Subcutaneous abdominal adipose tissue (tissue), 5 donors: Measurements from ENCODE around the gene RAB37.

ENCODE experiments used
- H3K27ac ChIP-seq: one replicate; pipeline ENCODE4 v1.7.0; 2013; ENCODE audit warnings: low read depth, mild to moderate bottlenecking, inconsistent platforms, low read length, moderate library complexity
- H3K27me3 ChIP-seq, 5 donors: one replicate each; pipeline ENCODE4 v1.7.0; 2013; ENCODE audit warnings: low read length in 5 of 5, inconsistent platforms in 1 of 5; ENCODE audit not compliant: control insufficient read depth in 5 of 5, insufficient read depth in 4 of 5
- H3K36me3 ChIP-seq, 5 donors: one replicate each; pipeline ENCODE4 v1.7.0; 2013; ENCODE audit warnings: low read length in 5 of 5; ENCODE audit not compliant: control insufficient read depth in 5 of 5, insufficient read depth in 5 of 5
- H3K4me1 ChIP-seq, 5 donors: one replicate each; pipeline ENCODE4 v1.7.0; 2013; ENCODE audit warnings: low read length in 5 of 5, mild to moderate bottlenecking in 3 of 5, moderate library complexity in 1 of 5; ENCODE audit not compliant: control insufficient read depth in 5 of 5, insufficient read depth in 5 of 5
- H3K4me3 ChIP-seq, 5 donors: one replicate each; pipeline ENCODE4 v1.7.0; 2013; ENCODE audit warnings: low read length in 5 of 5, low read depth in 1 of 5
- H3K9ac ChIP-seq, 5 donors: one replicate each; pipeline ENCODE4 v1.7.0; 2013; ENCODE audit warnings: low read length in 5 of 5, mild to moderate bottlenecking in 4 of 5, moderate library complexity in 3 of 5
- H3K9me3 ChIP-seq, 5 donors: one replicate each; pipeline ENCODE4 v1.7.0; 2013; ENCODE audit warnings: low read length in 5 of 5; ENCODE audit not compliant: control insufficient read depth in 5 of 5
- donor health status: healthy.
- donor health status: healthy.
- donor health status: healthy.
- donor health status: healthy.
- donor health status: healthy.

RAB37 gene

GRCh38 chr17:74736513-74737298, at the start of gene RAB37:
TSS of gene RAB37 (plus strand) at chr17:74737256. CDS start at chr17:74737273, 17 bp downstream.
- Histone ChIP-seq H3K27me3 (peaks cover 31 to 57% (median 44%) of the 10 kb centered on the region in 5 donors), H3K9ac (peak within 1 kb of the TSS in 1 of 5 donors; percentile 19), H3K4me3 (peak within 1 kb of the TSS; percentile 36 to 62 (median 43)), H3K36me3 (no peaks in the 10 kb centered on the region), H3K9me3 (no peaks in the 10 kb centered on the region), H3K4me1 (peaks cover 0 to 26% (median 25%) of the 10 kb centered on the region in 5 donors), H3K27ac (no peak within 1 kb of the TSS)

- no peak overlapping the region for H3K9ac ChIP-seq
- no peaks in the 10 kb centered on the region for H3K36me3 ChIP-seq
- H3K4me1 ChIP-seq: peaks cover 0 to 3% (median 0%) of the 10 kb centered on the region in 5 donors
- H3K9me3 ChIP-seq: no peaks in the 10 kb centered on the region
- peaks cover 0 to 10% (median 5%) of the 10 kb centered on the region in 5 donors for H3K27me3 ChIP-seq
- no peak overlapping the region for H3K27ac ChIP-seq
- H3K4me3 ChIP-seq: no peak overlapping the region
Measured at GRCh38 chr17:74687886-74688285, 49.2 kb upstream of the RAB37 start.

GRCh38 chr17:74690409-74690825, 46.6 kb upstream of the RAB37 start:
- Histone ChIP-seq H3K4me1 (peaks cover 0 to 3% (median 0%) of the 10 kb centered on the region in 5 donors), H3K27ac (no peak overlapping the region), H3K4me3 (no peak overlapping the region), H3K27me3 (peaks cover 3 to 11% (median 10%) of the 10 kb centered on the region in 5 donors), H3K9me3 (peaks cover 0 to 3% (median 0%) of the 10 kb centered on the region in 5 donors), H3K36me3 (no peaks in the 10 kb centered on the region), H3K9ac (no peak overlapping the region)

GRCh38 chr17:74691151-74691550, 45.9 kb upstream of the RAB37 start:
- peaks cover 8 to 19% (median 10%) of the 10 kb centered on the region in 5 donors for H3K27me3 ChIP-seq
- H3K9me3 ChIP-seq: peaks cover 0 to 3% (median 0%) of the 10 kb centered on the region in 5 donors
- peaks cover 0 to 3% (median 0%) of the 10 kb centered on the region in 5 donors for H3K4me1 ChIP-seq
- H3K36me3 ChIP-seq: no peaks in the 10 kb centered on the region
- no peak overlapping the region for H3K4me3 ChIP-seq
- no peak overlapping the region for H3K9ac ChIP-seq
- H3K27ac ChIP-seq: no peak overlapping the region

GRCh38 chr17:74694081-74694480, 43.0 kb upstream of the RAB37 start:
- Histone ChIP-seq H3K4me1 (peaks cover 0 to 4% (median 0%) of the 10 kb centered on the region in 5 donors), H3K4me3 (no peak overlapping the region), H3K36me3 (no peaks in the 10 kb centered on the region), H3K27ac (no peak overlapping the region), H3K9ac (no peak overlapping the region), H3K9me3 (peaks cover 0 to 3% (median 0%) of the 10 kb centered on the region in 5 donors), H3K27me3 (peaks cover 8 to 20% (median 12%) of the 10 kb centered on the region in 5 donors)

- no peak overlapping the region for H3K4me3 ChIP-seq
- peaks cover 0 to 4% (median 0%) of the 10 kb centered on the region in 5 donors for H3K4me1 ChIP-seq
- peaks cover 0 to 3% (median 0%) of the 10 kb centered on the region in 5 donors for H3K9me3 ChIP-seq
- no peaks in the 10 kb centered on the region for H3K36me3 ChIP-seq
- H3K27ac ChIP-seq: no peak overlapping the region
- H3K9ac ChIP-seq: no peak overlapping the region
- peaks cover 8 to 20% (median 12%) of the 10 kb centered on the region in 5 donors for H3K27me3 ChIP-seq
Measured at GRCh38 chr17:74695629-74696028, 41.4 kb upstream of the RAB37 start.

- Histone ChIP-seq H3K36me3 (no peaks in the 10 kb centered on the region), H3K27me3 (peaks cover 4 to 16% (median 10%) of the 10 kb centered on the region in 5 donors)
Measured at GRCh38 chr17:74697515-74697914, 39.5 kb upstream of the RAB37 start.

GRCh38 chr17:74698069-74698468, 39.0 kb upstream of the RAB37 start:
- no peaks in the 10 kb centered on the region for H3K36me3 ChIP-seq
- peaks cover 2 to 15% (median 9%) of the 10 kb centered on the region in 5 donors for H3K27me3 ChIP-seq
- H3K9ac ChIP-seq: no peak overlapping the region
- H3K4me1 ChIP-seq: peaks cover 0 to 4% (median 0%) of the 10 kb centered on the region in 5 donors
- H3K4me3 ChIP-seq: no peak overlapping the region
- H3K9me3 ChIP-seq: peaks cover 0 to 3% (median 0%) of the 10 kb centered on the region in 5 donors
- H3K27ac ChIP-seq: no peak overlapping the region

More at GRCh38 chr17:74697515-74697914, 39.5 kb upstream of the RAB37 start:
- Histone ChIP-seq H3K9me3 (peaks cover 0 to 3% (median 0%) of the 10 kb centered on the region in 5 donors), H3K27ac (no peak overlapping the region), H3K4me3 (no peak overlapping the region), H3K9ac (no peak overlapping the region), H3K4me1 (peaks cover 0 to 4% (median 0%) of the 10 kb centered on the region in 5 donors)

GRCh38 chr17:74699236-74699635, 37.8 kb upstream of the RAB37 start:
- no peak overlapping the region for H3K4me3 ChIP-seq
- peaks cover 2 to 15% (median 10%) of the 10 kb centered on the region in 5 donors for H3K27me3 ChIP-seq
- H3K4me1 ChIP-seq: peaks cover 0 to 4% (median 0%) of the 10 kb centered on the region in 5 donors
- H3K9ac ChIP-seq: no peak overlapping the region
- H3K36me3 ChIP-seq: no peaks in the 10 kb centered on the region
- peaks cover 0 to 2% (median 0%) of the 10 kb centered on the region in 5 donors for H3K9me3 ChIP-seq
- no peak overlapping the region for H3K27ac ChIP-seq
